Activated CD4-positive, alpha-beta T cell treated with anti-CD3 and anti-CD28 coated beads for 1 hour (primary cell): Measurements from ENCODE around the gene CCL27.

Experiments used
- DNase-seq: peaks from one replicate; pipeline ENCODE4 v3.0.0-alpha.2; 2020

Gene CCL27

DNA sequence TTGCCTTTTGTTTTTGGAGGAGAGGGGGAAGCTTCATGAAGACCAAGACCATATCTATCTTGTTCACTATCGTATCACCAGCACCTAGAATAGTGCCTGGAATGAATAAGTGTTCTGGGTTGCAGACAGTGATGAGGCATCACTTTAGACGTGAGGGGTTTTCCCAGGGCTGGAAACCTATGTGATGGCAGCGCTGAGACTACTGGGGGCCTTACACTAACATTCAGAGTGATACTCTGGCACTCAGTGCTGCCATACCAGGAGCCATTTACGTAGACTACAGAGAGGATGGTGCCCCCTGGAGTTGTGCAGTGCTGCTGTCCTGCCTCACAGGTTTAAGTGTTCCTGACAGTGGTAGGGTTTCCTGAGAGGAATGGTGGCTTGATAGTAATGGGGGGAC is 21.7 kb upstream of the CCL27 start:
- DNase-seq: no peak

DNA sequence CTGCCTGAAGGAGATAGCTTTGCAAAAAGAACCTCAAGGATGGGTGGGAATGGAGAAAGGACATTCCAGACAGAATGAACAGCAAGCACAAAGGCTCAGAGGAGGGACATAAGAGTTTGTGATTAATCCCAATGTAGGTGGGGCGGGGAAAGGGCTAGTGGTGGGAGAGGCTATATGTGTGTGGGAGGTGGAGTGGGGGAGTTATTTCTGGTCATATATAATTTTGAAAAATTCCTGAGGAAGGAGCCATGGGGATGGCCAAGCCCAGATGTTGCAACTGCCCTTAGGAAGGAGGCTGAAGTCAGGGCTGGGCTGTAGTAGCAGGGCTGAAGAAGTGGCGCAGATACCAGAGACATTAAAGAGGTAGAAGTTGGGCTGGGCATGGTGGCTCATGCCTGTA is 13.4 kb upstream of the CCL27 start:
- no peak for DNase-seq

DNA sequence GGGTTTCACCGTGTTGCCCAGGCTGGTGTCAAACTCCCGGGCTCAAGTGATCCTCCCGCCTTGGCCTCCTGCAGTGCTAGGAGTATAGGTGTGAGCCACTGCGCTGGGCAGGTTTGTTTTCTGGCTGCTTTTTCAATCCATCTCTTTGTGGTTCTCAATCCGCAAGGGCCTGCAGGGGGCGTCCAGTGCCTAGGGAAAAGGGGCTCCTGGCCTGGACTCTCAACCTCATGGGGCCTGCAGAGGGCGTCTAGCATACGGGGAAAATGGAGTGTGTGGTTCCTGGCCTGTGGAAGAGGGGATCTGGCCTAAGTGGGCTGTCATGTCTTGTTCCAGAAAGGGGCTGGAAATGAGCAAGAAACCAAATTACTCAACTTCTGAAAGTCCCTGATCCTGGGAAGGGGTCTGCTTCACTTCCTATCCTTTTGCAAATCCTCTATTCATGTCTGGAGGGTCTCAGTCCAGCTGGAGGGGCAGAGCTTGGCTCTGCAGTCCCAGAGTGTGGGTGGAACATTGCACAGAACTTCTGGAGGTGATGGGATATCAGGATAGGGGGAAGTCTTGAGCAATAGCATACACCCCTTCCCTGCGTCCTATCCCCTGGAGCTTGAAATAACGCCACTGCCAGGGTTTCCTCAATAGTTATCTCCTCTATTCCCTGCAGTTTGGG is 12.7 kb upstream of the CCL27 start:
- DNase-seq: peak; percentile 30

DNA sequence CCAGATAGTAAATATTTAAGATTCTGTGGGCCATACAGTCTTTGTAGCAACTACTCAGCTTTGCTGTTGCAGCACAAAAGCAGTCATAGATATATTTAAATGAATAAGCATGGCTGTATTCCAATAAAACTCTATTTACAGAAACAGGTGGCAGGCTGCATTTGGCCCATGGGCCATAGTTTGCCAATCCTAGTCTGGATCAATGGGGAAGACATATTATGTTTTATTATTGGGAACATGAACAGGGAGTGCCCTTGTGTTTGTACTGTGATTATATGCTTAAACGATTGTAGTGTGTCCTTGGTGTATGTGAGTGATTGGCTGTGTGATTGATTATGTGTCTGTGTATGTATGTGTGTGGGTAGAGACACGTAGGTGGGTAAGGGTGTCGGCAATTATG is 12.0 kb upstream of the CCL27 start:
- no peak for DNase-seq

DNA sequence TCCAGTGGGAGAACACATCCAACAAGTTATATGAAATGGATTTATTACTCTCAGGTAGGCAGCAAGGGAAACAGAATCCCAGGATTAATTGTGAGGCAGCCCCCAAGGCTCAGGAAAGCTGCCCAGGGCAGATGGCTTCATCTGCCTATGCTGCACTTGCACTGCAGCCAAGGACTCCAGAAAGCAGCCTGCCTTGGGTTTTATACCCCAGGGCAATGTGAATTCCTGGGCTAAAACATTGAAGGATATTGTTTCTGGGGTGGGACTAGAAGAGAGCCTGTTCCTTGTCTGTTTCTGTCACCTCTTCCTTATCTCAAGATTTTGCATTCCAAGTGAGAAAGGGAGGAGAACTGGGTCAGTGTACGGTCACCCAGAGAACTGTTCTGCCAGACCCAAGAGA is 8.8 kb upstream of the CCL27 start:
- DNase-seq: no peak

DNA sequence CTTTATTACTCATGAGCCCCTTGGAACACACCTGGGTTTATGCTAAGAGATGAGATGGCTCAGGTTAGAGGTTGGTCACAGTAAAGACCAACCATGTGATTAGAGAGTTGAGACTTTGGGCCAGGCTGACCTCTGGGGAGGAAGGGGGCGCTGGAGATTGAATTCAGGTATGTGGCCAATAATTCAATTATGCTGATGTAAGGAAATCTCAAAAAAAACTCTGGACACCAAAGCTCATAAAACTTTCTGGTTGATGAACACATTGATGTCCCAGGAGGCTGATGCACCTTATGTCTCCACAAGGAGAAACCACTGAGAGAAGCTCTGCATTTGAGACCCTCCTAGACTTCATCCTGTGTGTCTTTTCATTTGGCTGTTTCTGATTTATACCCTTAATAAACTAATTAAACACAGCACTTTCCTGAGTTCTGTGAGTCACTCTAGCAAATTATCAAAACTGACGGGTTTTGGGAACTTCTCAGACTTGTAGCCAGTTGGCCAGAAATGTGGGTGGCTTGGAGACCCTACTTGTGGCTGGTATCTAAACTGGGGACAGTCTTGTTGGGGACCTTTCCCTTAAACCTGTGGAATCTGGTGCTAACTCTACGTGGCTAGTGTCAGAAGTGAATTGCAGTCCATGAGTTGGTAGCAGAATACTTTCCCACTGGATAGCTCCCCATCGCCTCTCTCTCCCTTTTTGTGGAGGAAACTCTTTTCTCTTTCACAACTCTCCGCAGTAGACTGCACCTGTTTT is 7.5 kb upstream of the CCL27 start:
- DNase-seq: no peak

DNA sequence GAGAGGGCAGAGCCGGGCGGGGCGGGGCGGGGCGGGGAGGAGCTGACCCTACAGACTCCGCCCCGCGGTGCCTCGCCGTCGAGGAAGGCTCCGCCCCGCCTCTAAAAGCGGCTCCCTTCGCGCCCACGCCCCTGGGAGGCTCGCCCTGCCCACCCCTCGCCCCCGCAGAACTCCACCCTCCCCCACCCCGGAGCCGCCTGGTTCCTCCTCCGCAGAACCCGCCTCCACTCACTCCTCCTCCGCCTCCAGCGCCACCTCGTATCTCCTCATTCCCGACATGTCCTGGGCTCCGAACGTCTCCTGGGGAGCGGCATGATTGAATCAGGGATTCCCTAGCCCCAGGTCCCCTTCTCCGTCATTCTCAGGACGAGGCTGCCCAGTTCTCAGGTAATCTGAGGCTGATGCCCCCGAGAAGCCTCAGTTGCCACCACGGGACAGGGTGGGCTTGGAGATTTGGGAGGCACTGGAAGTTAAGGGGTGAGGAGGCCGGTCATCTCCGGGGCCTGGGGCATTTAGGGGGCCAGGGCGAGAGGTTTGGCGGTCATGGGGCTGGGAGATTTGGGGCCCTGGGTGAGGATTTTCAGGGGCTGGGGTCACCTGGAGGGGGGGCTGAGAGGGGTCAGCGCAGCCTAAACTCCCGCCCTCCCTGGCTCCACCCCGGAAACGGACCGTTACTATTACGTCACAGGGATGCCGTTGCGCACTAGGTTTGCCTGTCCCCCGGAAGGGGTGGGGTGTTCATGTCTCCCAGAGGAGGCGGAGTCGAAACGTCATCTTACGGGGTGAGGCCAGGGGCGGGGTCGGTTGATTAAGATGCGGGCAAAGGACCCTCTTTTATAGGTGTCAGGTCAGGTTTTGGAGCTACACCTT is 3.2 kb upstream of the CCL27 start:
- peak; percentile 87 for DNase-seq

DNA sequence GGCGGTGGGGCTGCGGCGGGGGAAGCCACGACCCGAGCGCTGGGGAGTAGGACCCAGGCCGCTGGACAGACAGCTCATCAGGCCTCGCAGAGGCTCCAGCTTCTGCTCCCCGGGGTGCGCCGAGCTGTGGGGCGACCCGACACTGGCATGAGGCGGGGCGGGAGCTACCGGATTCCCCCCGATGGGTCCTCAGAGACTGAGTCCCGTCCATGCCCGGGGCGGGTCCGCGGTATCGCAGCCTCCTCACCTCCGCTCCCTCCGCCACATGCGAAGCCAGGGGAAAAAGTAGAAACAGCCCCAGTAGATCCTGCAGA is 2.6 kb upstream of the CCL27 start:
- no peak for DNase-seq

DNA sequence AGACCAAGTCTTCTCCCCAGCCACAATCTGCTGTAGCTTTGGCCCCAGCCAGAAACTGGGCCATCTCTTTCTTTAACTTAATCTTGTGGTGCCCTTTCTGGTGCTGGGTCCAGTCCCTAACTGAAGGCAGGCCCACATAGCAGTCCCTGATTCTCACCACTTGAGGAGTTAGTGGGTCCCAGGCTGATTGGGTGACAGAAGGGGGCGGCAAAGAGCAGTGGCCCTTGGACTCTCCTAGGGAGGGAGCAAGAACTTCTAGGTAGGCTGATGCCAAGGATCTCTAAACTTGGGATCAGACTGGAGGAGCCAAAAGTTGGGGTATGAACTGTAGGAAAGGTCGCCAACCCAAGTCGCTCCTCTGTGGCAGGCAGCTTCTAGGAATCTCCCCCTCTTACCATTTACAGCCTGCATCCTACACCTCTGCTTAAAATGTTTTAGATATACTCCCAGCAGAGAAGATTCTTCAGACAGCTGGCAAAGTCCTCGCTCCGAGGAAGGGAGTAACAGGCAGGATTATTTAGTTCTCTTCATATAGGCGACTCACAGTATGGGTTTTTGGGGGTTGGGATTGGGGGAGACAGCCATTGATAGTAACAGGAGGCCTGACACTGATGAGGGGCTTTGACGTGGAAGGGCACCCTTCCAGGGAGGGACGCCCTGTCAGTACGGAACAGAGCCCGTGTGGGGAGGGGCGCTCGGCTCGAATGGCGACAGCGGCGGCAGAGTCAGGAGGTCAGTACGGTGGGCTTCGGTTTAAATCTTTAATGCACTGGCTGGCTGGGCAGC is 2.0 kb upstream of the CCL27 start:
- peak; percentile 59 for DNase-seq

DNA sequence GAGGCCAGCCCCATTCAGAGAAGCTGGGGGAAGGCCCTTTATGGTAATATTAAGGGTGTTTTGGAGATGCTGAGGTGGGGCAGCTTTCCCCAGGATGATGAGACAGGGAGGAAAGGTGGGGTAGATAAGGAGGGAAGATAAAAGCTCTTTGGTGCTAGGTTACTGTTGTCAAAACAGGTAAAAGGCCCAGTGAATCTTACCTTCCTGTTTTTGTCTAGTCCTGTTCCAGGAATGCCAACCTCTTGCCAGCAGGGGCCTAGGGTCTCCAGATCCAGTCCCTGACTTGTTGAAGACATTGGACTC is 797 bp upstream of the CCL27 start:
- DNase-seq: no peak

DNA sequence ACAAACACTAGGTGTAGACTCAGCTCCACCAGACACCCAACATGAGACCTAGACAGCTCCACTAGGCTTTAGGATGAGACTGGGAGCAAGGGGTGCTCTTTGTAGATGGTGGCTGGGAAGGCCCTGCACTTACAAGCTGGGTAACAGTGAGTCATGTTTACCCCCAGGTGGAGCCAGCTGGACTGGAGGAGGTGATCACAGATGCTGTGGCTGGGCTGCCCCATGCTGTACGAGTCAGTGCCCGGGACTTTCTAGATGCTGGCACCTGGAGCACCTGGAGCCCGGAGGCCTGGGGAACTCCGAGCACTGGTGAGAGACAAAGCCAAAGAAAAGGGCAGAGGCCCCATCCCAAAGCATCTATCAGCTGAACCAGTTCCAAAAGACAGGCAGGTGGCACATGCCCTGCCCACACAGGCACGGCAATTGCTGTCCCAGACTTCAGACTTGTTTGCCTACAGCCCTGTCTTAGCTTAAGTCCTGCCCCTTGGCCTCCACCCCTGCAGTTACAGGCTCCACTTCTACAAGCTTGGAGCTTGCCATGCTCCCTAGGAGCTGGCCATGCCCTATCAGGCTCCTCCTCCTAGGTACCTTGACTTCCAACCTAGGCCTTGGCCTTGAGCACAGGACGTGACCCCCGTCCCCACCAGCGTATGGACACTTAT is 2.7 kb downstream of the CCL27 start:
- DNase-seq: no peak

DNA sequence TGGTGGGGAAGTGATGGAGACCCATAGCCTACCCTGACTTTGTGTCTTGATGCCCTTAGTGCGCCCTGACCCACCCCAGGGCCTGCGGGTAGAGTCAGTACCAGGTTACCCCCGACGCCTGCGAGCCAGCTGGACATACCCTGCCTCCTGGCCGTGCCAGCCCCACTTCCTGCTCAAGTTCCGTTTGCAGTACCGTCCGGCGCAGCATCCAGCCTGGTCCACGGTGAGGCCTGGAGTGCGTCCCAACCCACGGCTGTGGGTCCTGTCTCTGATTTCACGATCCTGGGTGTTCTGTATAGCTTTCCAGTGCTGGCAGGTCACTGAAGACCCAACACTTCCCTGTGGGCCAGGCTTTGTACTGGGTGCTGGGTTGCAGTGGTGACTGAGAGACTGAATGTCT is 4.0 kb downstream of the CCL27 start:
- no peak for DNase-seq

DNA sequence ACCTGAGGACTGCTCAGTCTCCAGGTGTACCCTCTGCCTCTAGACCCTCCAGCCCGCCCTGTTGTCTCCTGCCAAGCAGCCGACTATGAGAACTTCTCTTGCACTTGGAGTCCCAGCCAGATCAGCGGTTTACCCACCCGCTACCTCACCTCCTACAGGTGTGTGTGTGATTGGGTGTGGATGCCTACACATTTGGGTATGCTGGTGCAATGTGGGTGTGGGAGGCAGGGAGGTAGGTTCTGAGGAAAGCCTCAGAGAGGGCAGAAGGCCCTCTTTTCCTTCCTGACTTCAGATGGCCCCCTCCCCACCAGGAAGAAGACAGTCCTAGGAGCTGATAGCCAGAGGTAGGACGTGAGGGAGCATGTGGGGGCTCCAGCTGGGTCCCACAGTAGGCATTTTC is 5.5 kb downstream of the CCL27 start:
- DNase-seq: no peak

DNA sequence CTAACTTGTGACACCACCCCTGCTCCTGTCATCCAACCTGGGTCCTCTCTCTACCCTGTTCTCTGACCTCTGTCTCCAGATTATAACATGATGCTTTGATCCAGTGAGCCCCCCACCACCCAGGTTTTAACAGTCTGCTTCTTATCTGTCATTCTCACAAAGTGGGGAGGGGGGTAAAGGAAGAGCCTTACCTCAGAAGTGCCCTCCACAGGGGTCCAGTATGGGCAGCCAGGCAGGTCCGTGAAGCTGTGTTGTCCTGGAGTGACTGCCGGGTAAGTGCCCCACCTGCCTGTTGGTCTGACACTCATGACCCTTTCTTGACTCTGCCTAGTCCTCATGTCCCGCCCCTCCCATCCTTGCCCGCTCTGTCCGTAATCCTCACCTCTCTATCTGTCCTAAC is 7.1 kb downstream of the CCL27 start:
- DNase-seq: no peak

DNA sequence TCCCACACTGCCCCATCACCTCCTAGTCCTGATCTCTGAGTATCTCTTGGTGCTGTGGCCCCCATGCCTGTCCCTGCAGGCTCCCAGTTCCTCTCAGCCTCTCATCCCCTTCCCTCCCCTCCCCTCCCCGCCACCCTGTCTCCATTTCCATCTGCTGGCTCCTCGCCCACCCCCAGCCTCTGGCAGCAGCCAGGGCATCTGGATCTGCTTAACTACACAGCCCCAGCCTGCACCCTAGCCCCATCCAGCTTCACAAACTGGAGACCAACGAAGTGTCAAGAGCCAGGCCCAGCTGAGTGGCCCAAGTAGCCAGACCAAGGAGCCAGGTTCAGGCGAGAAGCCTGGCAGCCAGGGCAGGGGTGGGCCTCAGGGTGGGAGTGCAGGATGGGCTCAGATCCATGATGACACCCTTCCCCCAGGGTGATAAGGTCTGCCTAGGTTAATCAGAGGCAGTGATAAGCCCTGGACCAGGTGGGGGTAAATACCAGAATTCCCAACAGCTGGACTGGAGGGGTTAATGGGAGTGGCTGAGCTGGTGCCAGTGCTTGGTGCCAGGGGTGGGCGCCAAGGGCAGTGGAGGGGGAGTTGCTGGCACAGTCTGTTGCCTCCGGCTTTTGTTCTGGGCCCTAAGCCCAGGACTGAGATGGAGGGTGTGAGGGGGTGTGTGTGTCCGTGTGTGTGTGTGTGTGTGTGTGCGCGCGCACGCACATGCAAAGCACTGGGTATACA is 8.0 kb downstream of the CCL27 start:
- DNase-seq: no peak

DNA sequence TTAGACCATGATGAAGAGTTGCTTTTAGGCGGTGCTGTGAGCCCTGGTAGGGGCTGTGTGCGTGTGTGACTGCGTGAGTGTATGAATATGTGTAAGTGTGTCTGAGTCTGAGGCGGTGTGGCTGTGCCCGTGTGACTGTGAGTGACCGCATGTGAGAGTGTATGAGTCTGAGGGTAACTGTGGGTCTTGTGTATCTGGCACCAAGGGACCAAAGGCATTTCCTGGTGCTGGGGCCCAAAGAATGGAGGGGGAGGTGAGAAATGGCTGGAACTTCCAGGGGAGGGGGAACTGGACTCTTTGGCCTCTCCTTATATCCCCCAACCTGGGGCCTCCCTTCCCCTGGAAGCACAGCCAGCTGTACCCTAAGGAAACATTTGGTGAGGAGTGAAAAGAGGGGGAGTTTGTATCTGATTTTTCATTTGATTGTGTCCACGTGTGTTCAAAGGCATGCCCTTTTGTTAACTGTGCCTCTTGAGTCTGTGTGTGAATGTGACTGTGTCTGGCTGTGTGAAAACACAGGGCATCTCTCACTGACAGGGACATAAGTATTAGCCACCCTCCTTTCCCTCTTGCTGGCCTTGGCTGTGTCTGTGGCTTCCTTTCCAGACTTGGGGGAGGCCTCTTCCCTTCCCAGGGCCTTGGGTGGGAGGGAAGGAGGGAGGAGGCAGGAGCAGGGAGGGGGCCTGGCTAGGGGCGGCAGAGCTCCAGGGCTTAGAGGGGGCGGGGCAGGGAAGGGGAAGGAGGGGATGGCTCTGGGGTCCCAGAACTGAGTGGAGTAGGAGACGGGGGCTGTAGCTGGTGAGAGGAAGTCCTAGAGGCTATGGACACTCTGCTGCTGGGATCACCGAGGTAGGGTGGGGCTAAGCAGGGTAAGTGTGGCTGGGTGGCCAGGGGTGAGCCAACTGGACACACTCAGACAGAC is 9.0 kb downstream of the CCL27 start:
- DNase-seq: no peak

DNA sequence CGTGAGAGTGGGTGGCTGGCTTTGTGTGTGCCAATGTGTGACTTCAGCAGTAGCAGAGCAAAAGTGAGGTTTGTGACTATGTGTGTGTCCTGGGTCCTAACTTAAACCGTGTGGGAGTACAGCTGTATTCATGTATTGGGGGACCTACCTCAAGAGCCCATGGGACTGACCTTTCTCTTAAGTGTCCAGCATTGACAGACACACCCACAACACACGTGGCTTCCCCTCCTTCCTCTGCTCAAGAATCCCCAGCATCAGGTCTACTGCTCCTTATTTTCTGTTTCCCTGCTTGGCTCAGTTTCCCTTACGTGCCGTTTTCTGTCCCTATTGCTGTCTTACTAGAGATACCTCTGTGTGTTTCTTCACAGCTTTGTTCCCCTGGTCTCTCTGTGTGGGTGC is 9.9 kb downstream of the CCL27 start:
- DNase-seq: no peak

DNA sequence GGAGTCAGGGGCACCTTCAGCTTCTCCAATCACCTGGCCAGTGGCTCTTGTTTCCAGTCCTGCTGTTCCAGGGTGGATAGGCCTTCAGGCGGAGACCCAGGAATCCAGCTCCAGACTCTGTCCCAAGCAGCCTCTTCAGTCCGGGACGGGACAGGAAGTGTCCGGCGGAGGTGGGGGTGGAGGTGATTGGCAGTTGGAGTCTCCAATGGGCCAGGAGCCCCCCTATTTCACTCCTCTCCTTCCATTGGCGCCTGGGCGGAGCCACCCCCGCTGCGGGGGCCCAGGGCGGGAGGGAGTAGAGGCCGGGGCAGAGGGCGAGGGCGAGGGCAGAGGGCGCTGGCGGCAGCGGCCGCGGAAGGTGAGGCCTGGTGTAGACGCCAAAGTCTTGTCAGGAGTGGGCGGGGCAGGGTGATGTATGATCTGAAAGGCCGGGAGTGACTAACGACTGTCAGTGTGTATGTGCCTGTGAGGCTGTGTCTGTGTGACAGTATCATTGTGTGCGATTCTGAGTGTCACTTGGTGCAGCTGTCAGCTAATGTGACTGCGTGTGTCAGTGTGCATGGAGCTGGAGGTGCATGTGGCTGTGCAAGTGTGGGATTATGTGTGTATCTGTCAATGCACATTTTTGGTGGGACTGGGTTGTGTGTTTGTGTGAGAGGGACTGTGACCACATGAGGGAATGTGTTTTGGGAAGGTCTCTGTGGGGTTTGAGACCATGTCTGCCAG is 10.4 kb downstream of the CCL27 start, which contains the start of gene IL11RA:
Gene IL11RA, plus strand, starts transcription at position 310 of the 726 bp plus-strand sequence. CDS start 3,033 bp downstream, outside the sequence.
- no peak for DNase-seq

DNA sequence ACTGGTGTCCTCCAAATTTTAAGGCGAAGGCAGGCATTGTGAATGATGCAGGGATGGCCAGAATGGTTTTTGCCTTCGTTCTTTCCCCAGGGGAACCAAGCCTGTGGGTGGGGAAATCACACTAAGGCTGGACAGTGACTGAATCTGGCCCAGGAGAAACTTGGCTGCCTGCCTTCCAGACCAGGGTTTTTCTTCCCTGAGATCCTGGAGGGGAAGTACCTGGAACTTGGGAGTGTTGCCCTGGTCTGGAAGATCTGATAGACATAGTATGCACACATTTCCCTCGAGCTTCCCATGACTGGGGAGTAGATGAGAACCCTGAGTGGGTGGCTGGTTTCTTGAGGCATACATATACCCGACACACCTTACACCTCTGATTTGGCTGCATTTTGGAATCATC is 11.1 kb downstream of the CCL27 start:
- DNase-seq: no peak

DNA sequence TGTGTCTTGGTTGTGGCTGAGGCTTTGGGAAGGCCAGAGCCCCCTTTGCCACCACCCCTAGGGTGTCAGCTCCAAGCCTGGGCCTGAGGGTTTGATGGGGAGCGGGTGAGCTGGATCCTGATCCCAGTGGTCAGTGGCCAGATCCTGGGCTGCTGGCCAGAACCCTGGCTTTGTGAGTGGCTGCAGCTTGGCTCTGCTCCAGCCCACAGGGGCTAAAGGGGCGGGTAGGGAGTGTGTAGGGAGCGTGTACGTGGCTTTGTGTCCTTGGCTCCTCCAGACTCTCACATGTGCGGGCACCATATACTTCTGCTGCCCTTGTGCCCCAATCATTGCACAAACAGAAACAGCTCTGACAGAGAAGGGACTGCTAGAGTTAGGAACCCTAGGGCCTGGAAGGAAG is 11.6 kb downstream of the CCL27 start:
- no peak for DNase-seq
